IPS-18c (cell line): ENCODE measurements around the gene CYP27A1.

ENCODE experiments used
- H3K4me3 ChIP-seq: 2 replicates; pipeline ENCODE4 v1.7.0; 2013; ENCODE audit warnings: low read depth, mild to moderate bottlenecking, low read length, moderate library complexity; ENCODE audit not compliant: insufficient read depth
- H3K9me3 ChIP-seq: one replicate; pipeline ENCODE4 v1.6.1; 2013; ENCODE audit warnings: mild to moderate bottlenecking, low read length, moderate library complexity; ENCODE audit not compliant: control insufficient read depth, insufficient read depth

CYP27A1 gene

GRCh38 chr2:218798767-218799504 lies 17.0 kb downstream of the CYP27A1 start:
- Histone ChIP-seq H3K9me3 (no peaks in the 10 kb centered on the region), H3K4me3 (no peak overlapping the region)

- H3K9me3 ChIP-seq: no peaks in the 10 kb centered on the region
- no peak overlapping the region for H3K4me3 ChIP-seq
Observed at GRCh38 chr2:218799990-218800389, 18.0 kb downstream of the CYP27A1 start.

GRCh38 chr2:218802386-218802994 lies 20.5 kb downstream of the CYP27A1 start:
- Histone ChIP-seq H3K4me3 (no peak overlapping the region), H3K9me3 (no peaks in the 10 kb centered on the region)

GRCh38 chr2:218804817-218805216 lies 22.9 kb downstream of the CYP27A1 start:
- no peaks in the 10 kb centered on the region for H3K9me3 ChIP-seq
- no peak overlapping the region for H3K4me3 ChIP-seq

GRCh38 chr2:218805627-218806026 lies 23.7 kb downstream of the CYP27A1 start:
- Histone ChIP-seq H3K4me3 (no peak overlapping the region), H3K9me3 (no peaks in the 10 kb centered on the region)

- Histone ChIP-seq H3K4me3 (no peak overlapping the region), H3K9me3 (no peaks in the 10 kb centered on the region)
Observed at GRCh38 chr2:218806346-218806978, 24.5 kb downstream of the CYP27A1 start.

GRCh38 chr2:218807626-218808025 lies 25.7 kb downstream of the CYP27A1 start:
- Histone ChIP-seq H3K4me3 (no peak overlapping the region), H3K9me3 (peaks cover 2% of the 10 kb centered on the region)

- peaks cover 2% of the 10 kb centered on the region for H3K9me3 ChIP-seq
- no peak overlapping the region for H3K4me3 ChIP-seq
Observed at GRCh38 chr2:218809515-218809914, 27.6 kb downstream of the CYP27A1 start.

GRCh38 chr2:218810256-218810655 lies 28.3 kb downstream of the CYP27A1 start:
- Histone ChIP-seq H3K9me3 (peaks cover 2% of the 10 kb centered on the region), H3K4me3 (no peak overlapping the region)

GRCh38 chr2:218811382-218811781 lies 29.4 kb downstream of the CYP27A1 start:
- Histone ChIP-seq H3K4me3 (no peak overlapping the region), H3K9me3 (peaks cover 2% of the 10 kb centered on the region)

GRCh38 chr2:218812096-218812815 lies 30.3 kb downstream of the CYP27A1 start:
- Histone ChIP-seq H3K4me3 (no peak overlapping the region), H3K9me3 (peaks cover 2% of the 10 kb centered on the region)

GRCh38 chr2:218812861-218813260 lies 30.9 kb downstream of the CYP27A1 start:
- Histone ChIP-seq H3K4me3 (no peak overlapping the region), H3K9me3 (peaks cover 2% of the 10 kb centered on the region)

GRCh38 chr2:218813771-218814460 lies 32.0 kb downstream of the CYP27A1 start:
- Histone ChIP-seq H3K9me3 (peaks cover 2% of the 10 kb centered on the region), H3K4me3 (no peak overlapping the region)

- H3K9me3 ChIP-seq: peaks cover 2% of the 10 kb centered on the region
- H3K4me3 ChIP-seq: no peak overlapping the region
Observed at GRCh38 chr2:218814540-218815243, 32.7 kb downstream of the CYP27A1 start.

- Histone ChIP-seq H3K4me3 (no peak overlapping the region), H3K9me3 (peaks cover 2% of the 10 kb centered on the region)
Observed at GRCh38 chr2:218815244-218815637, 33.3 kb downstream of the CYP27A1 start.

GRCh38 chr2:218815649-218816048 lies 33.7 kb downstream of the CYP27A1 start:
- H3K9me3 ChIP-seq: peaks cover 2% of the 10 kb centered on the region
- no peak overlapping the region for H3K4me3 ChIP-seq
